GM19023 (cell line): Measurements from ENCODE around the gene TNS3.

ENCODE experiments used
- ATAC-seq: cut with Tn5 transposase; IDR thresholded peaks from one replicate; pipeline ENCODE4 v1.9.1; 2021; ENCODE audit warnings: mild to moderate bottlenecking, moderate library complexity; ENCODE audit not compliant: unreplicated experiment

TNS3 gene

GRCh38 chr7:47565640-47566250 is 16.2 kb downstream of the TNS3 start:
- no peak for ATAC-seq

GRCh38 chr7:47563521-47563920 is 18.4 kb downstream of the TNS3 start:
- ATAC-seq = no peak

DNA sequence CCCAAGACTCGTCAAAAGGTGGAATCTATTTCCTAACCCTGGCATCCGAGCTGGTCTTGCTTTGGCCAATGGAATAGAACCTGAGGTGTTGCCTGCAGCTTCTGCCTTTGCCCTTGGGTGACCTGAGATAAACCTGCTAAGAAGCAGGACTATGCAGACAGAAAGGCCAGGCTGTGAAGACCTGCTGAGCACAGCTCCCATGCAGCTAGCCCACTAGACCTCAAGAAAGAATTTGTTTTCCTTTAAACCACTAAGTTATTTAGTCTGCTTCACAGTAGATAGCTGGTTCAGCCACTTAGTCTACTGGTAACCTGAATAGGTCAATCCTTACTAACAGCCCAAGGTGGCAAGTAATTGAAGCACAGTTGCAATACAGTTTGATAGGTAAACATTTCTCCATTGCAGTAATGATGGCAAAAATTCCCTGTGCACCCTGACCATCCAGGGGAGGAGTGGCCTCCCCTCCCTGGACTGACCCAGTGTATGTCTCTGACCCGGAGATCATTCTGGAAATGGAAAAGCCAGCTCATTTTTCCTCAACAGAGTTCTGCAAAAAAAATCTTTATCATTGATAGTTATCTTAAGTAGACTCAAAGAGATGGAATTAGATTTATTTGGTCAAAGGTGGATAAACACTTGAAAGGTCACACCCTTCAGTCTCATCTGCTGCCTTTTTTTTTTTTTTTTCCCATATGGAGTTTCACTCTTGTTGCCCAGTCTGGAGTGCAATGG is 20.0 kb downstream of the TNS3 start:
- no peak for ATAC-seq

DNA sequence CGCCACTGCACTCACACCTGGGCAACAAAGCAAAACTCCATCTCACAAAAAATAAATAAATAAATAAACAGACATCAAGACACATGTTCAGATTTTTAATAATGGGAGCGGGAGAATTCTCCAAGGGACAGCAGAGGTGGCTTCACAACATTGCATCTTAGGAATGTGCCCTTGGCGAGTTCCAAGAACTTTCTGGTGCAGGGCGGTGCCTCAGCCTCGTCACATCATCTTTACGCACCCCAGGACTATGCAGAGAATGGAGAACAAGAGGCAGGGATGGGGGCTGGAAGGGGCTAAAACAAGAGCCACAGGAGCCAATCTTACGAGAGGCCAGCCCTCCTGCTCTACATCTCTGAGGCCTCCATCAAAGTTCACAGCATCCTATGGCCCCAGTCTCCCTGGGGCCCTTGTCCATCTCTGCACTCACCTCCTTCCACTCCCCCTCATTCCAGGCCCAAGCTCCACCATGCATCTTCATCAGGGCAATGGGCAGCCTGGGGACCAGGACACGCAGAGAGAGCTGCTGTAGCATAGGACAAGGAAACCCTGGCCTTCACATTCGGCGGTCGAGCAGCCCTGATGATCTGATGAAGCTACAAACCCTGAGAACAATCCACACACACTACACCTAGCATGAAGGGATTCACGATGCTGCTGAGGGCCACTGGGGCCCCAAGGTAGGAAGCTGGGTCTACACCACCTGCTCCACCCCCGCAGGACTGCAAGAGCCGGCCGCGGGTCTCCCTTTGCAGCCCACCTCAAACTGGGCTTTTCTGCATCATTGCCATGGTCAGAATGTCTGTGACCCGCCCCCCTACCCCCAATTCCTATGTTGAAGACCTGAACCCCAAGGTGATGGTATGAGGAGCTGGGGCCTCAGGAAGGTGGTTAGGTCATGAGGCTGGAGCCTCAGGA is 22.3 kb downstream of the TNS3 start:
- no peak for ATAC-seq

GRCh38 chr7:47557694-47558670 is 23.9 kb downstream of the TNS3 start:
- ATAC-seq = no peak

DNA sequence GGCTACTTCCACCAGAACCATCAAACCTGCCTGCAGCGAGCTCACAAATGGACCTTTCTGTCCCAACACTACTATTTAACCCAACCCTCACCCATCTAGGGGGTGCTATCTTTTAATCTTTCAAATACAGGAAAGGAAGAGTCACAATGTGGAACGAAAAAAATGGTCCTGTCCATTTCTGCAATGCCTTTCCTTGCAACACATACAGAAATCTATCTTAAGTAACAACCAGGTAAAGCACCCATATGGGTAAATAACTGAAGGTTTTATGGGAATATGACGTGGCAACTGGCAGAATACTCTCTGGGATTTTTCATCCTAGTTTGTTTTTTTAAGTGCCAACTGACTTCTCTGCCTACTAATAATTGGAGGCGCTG is 24.6 kb downstream of the TNS3 start:
- ATAC-seq = no peak

- no peak for ATAC-seq
These were observed 25.3 kb downstream of the TNS3 start for GRCh38 chr7:47556511-47557180.

DNA sequence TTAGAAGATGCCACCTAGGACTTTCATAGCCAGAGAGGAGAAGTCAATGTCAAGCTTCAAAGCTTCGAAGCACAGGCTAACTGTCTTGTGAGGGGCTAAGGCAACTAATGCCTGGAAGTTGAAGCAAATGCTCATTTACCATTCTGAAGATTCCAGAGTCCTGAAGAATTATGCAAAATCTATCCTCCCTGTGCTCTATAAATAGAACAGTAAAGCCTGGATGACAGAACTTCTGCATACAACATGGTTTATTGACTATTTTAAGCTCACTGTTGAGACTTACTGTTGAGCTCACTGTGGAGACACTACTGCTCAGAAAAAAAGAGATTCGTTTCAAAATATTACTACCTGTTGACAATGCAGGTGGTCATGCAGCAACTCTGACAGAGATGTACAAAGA is 28.6 kb downstream of the TNS3 start:
- no peak for ATAC-seq

- ATAC-seq = peak; percentile 96
These were observed 29.3 kb downstream of the TNS3 start for GRCh38 chr7:47552621-47553020.

GRCh38 chr7:47551668-47552440 is 30.1 kb downstream of the TNS3 start:
- ATAC-seq = no peak

DNA sequence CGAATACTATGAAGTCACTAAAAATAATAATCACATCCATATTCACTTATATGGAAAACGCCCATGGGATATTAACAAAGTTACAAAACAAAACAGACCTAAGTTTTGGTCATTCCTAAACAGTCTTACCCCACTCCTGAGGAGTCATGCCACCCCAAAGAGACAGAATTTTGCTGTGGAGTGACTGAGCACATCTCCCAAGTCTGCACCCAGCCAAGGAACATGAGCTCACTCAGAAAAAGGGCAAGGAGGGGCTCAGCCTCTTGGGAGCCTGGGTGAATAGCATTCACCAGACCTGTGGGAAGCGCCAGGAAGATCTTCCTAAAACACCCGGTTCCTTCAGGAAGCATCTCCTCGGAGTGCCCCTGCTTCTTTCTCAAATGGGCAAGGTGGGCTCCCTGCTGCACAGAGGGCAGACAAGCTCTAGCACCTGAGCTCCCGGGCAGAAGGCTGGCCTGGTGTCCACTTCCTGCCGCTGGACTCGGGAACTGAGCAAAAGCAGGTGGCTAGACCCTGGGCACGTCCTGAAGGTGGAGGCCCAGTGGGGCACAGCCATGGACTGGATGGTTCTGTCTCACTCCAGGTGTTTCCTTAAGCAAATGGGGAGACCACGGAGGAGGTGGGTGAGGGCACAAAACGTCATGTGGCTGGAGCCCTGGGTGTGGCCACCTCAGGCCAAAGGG is 31.0 kb downstream of the TNS3 start:
- no peak for ATAC-seq

DNA sequence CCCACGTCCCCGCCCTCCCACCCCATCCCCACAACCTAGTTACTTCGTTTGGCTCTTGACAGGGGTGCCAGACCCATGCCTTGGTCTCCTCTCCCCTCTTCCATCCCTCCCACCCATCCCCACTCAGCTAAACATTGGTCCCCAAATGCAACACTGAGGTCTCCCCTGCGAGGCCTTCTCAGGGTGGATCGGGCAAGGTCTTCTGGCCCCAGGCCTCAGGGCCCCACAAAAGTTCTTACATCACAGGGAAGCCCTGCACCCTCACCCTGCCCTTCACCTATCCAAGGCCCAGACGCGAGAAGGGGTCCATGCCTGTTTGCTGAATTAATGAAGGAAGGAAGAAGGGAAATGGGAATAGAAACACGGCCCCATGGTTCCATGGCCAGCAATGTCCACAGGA is 32.0 kb downstream of the TNS3 start:
- no peak for ATAC-seq

DNA sequence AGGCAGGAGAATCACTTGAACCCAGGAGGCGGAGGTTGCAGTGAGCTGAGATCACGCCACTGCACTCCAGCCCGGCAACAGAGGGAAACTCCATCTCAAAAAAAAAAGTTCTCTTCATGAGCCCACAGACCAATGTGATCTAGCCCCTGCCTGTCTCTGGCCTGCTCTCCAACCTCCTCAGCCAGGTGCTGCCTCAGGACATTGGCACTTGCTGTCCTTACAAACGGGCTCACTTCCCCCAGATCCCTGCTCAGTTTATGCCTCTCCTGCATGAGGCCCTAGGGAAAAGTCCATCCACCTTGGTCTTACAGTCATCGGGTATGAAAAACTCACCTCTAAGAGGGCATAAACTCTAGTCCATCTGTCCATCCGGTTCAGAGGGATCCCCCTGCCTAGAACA is 32.5 kb downstream of the TNS3 start:
- no peak for ATAC-seq

GRCh38 chr7:47548546-47548945 is 33.4 kb downstream of the TNS3 start:
- ATAC-seq = no peak

- ATAC-seq = no peak
These were observed 35.0 kb downstream of the TNS3 start for GRCh38 chr7:47546733-47547494.

GRCh38 chr7:47546171-47546570 is 35.7 kb downstream of the TNS3 start:
- ATAC-seq = no peak

GRCh38 chr7:47544416-47544815 is 37.5 kb downstream of the TNS3 start:
- ATAC-seq = no peak

DNA sequence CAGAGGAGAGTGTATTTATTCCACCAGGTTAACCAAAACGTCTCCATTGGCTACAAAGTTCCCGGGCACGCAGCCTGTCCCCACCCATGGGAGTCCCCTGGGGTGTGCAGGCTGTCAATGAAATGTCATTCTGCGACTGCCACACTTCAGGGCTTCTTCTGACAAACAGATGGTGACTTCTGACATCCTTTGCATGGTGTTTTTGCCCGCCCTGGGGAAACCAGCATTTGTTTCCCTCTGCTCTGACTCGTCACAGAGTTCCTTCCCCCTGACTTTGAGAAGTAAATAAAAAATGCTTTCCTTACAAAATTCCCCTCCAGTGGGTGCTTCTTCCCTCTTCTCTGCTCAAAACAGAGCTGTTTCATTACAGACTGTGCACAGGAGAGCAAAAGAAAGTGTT is 38.2 kb downstream of the TNS3 start:
- peak; percentile 46 for ATAC-seq
